Activated CD4-positive, alpha-beta T cell treated with anti-CD3 and anti-CD28 coated beads, Interleukin-2, amount 50 U/mL, for 4 hours (primary cell): ENCODE measurements around the gene TLE7.
A peak's percentile ranks its signal among the peaks of the same experiment; 100 is the strongest.

ENCODE experiments used
- DNase-seq, 2 experiments: peaks; one replicate each; pipeline ENCODE4 v3.0.0-alpha.2; 2020

Gene TLE7

GRCh38 chr16:71448274-71448866 lies 6.5 kb upstream of the TLE7 start:
- no peak for DNase-seq

GRCh38 chr16:71443714-71444113 lies 1.9 kb upstream of the TLE7 start:
- DNase-seq, result no peak

DNA sequence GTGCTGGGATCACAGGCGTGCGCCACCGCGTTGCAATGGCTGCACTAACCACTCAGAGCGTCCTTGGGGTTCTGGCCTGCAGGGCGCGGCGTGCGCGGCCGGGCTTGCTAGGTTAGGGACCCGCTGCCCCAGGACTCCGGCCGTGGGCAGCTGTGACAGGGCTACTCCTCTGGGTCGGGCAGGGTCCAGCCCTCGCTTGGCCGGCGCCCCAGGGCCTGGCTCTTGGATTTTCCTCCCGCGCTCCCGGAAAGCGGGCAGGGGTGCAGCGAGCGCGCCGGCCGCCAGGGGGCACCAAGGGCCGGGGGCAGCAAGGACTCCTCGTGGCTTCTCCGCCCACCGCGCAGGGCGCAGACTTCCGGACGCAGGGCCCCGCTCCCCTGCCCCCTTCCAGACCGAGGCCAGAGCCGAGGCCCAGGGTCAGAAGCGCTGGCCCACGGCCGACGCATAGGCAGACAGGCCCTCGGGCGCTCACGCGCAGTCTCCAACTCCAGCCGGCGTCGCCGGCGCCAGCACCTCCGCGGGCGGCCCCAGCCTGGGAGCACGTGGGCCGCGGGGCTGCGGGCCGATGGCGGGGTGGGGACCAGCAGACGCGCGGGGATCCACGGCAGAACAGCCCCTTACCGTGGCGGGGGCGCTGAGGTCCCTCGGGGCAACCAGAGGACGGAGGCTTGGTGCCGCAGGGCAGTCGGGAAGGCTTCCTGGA lies 355 bp downstream of the TLE7 start:
- peak in 1 of 2 experiments; percentile 5 for DNase-seq

- DNase-seq, result no peak
Measured at GRCh38 chr16:71440669-71441347, 1.0 kb downstream of the TLE7 start.

GRCh38 chr16:71439523-71439922 lies 2.3 kb downstream of the TLE7 start:
- no peak for DNase-seq

DNA sequence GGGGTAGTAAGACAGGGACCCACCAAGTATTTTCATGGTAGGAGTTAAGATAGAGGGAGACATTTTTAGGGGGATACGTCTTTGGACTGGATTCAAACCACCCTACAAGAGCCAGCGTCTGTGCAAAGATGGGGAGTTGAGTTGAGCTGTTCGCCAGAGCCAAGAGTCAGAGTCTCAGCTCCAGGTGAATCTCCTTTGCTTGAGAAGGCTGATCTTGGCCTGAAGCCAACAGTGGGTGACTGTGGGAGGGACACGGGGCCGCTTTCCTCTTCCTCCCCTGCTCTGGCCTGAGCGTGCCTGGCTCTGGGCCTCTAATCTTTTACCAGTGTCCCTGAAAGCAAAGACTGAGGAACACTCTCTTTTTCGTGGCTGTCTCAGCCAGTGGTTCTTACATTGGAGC lies 5.4 kb downstream of the TLE7 start:
- no peak for DNase-seq

- no peak for DNase-seq
Measured at GRCh38 chr16:71432906-71433305, 8.9 kb downstream of the TLE7 start.

DNA sequence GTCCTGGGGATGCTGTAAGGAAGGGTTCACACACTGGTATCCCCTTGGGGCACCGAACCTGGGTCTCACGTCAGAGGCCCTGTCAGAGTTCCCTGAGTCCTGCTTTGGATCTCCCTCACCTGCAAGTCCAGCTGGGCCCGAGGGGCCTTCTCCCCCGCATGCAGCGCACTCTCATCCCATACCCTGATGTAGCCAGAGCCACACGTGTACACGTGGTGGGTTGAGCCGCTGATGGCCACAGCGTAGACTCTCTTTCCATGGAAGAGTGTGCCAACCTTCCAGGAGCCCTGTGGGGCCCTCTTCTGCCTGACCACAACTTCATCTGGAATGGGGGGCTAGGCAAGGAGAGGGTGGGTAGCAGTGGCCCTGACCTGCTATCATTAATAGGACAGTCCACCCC lies 9.9 kb downstream of the TLE7 start:
- DNase-seq, result no peak

DNA sequence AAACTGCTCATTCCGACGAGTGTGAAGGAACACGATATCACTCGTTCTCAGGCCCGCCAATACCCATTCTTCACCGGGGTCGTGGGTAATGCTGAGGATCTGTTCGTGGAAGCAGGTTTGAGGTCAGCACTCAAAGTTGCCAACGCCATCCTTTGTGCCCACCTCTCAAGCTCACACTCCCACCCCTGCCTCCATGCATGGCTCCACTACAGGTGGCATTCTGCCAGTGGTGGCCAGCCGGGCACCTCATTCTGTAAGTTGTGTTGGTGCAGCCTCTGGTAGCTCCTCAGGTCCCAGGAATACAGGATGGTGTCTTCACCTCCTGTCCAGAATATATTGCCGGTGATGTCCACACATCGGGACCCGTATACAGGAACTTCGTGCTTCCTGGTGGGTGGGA lies 10.7 kb downstream of the TLE7 start:
- DNase-seq, result no peak

- no peak for DNase-seq
Measured at GRCh38 chr16:71430744-71431143, 11.1 kb downstream of the TLE7 start.

DNA sequence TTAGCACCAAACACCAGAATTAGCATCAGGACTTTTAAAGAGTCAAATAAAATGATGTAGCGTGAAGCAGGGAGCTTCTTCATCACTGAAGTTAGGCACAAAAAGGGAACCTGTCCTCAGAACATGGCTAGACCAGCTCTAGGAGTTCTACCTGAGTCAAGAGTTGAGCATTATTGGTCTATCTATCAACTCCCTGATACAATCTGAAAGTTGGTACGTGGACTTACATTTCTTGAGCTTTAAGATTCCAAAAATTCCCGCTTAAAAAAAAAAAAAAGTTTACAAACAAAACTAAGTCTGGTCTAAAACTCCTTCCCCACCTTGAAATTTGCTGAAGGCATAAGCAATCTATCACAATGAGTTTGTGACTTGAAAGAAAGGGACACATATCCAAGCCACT lies 12.3 kb downstream of the TLE7 start:
- no peak for DNase-seq

DNA sequence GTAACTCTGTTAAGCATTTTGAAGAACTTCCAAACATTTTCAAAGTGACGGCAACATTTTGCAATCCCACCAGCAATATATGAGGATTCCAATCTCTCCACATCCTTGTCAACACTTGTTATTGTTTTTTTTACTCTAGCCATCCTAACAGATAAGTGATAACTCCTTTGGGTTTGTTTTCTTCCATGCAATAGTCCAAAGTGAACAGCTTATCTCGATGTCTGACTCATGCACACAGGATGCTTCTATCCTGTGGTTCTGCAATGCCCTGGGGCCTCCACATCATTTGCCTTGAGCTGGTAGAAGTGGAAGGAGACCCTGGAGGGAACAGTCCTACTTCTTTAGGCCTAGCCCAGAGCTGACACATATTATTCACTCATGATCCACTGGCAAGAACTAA lies 13.0 kb downstream of the TLE7 start:
- no peak for DNase-seq

GRCh38 chr16:71428385-71428784 lies 13.5 kb downstream of the TLE7 start:
- DNase-seq, result no peak

- no peak for DNase-seq
Measured at GRCh38 chr16:71426880-71427615, 14.8 kb downstream of the TLE7 start.

GRCh38 chr16:71426069-71426879 lies 15.6 kb downstream of the TLE7 start:
- no peak for DNase-seq

- DNase-seq, result no peak
Measured at GRCh38 chr16:71425746-71426068, 16.1 kb downstream of the TLE7 start.

GRCh38 chr16:71424626-71425025 lies 17.2 kb downstream of the TLE7 start:
- no peak for DNase-seq

GRCh38 chr16:71423865-71424264 lies 18.0 kb downstream of the TLE7 start:
- DNase-seq, result no peak

- DNase-seq, result no peak
Measured at GRCh38 chr16:71423016-71423415, 18.8 kb downstream of the TLE7 start.

- DNase-seq, result no peak
Measured at GRCh38 chr16:71421911-71422310, 19.9 kb downstream of the TLE7 start.

GRCh38 chr16:71414038-71414437 lies 27.8 kb downstream of the TLE7 start:
- no peak for DNase-seq

GRCh38 chr16:71413341-71413740 lies 28.5 kb downstream of the TLE7 start:
- DNase-seq, result no peak
